ENCODE data around the gene DHX34. TPM values are rescaled to one million over a fixed set of nuclear protein-coding genes. Genes with fewer than 3 reads are reported as not detected.
A peak's percentile ranks its signal among the peaks of the same experiment; 100 is the strongest.

Gene DHX34
- total RNA-seq, 1 donor from 2014 or later, result 17.7 TPM

DNA sequence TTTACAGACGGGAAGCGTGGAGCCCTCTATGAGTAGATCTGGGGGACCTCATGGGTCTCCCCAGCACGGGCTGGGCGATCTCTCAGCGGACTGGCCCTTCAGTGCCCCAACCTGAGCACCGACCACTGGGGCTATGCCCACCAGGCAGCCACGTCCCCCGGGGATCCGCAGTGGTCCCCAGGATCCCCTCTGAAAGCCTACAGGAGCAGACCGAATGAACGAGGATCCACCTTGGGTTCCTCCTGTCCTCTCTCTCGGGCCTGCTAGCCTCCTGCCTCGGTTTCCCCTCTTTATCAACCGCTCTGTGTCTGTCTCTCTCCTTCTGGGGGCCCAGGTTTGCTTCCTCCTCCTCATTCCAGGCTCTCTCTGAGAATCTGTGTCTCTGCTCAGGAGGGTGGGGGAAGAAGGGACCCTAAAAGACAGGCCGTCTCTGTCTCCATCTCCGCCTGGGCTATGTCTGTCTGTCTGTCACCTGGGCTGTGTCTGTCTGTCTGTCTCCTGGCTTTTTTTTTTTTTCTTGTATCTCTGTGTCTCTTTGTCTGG is 72.2 kb downstream of the DHX34 start:
- H3K79me2 ChIP-seq (ENCODE audit: insufficient read depth, low read length), result no peaks in the 10 kb centered on the region
- no peaks in the 10 kb centered on the region for H3K9me3 ChIP-seq (ENCODE audit: insufficient read depth, low read depth, low read length)
- peaks cover 5% of the 10 kb centered on the region for H3K36me3 Mint-ChIP-seq (ENCODE audit: low read depth, unreplicated experiment)
- TF ChIP-seq, protein P1, sequence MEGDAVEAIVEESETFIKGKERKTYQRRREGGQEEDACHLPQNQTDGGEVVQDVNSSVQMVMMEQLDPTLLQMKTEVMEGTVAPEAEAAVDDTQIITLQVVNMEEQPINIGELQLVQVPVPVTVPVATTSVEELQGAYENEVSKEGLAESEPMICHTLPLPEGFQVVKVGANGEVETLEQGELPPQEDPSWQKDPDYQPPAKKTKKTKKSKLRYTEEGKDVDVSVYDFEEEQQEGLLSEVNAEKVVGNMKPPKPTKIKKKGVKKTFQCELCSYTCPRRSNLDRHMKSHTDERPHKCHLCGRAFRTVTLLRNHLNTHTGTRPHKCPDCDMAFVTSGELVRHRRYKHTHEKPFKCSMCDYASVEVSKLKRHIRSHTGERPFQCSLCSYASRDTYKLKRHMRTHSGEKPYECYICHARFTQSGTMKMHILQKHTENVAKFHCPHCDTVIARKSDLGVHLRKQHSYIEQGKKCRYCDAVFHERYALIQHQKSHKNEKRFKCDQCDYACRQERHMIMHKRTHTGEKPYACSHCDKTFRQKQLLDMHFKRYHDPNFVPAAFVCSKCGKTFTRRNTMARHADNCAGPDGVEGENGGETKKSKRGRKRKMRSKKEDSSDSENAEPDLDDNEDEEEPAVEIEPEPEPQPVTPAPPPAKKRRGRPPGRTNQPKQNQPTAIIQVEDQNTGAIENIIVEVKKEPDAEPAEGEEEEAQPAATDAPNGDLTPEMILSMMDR (IDR thresholded peaks at IDR 0.05; ENCODE audit: insufficient read depth, low read depth, low read length), result no peak
- TF ChIP-seq EZH2 (IDR thresholded peaks at IDR 0.05; ENCODE audit: insufficient read depth, low read length), result peak; percentile 59
- no peak for DNase-seq (ENCODE audit: low read depth)
- peaks cover 29% of the 10 kb centered on the region for H3K4me1 Mint-ChIP-seq (ENCODE audit: low read depth, unreplicated experiment)
- peaks cover 5% of the 10 kb centered on the region for H3K4me1 ChIP-seq (ENCODE audit: insufficient read depth, low read length)
- peaks cover 27% of the 10 kb centered on the region for H4K20me1 ChIP-seq (ENCODE audit: insufficient read depth, low read length)
- H3K9ac ChIP-seq (ENCODE audit: low read length), result peak overlapping the region; percentile 31
- peak overlapping the region; percentile 93 for H3K27ac Mint-ChIP-seq (ENCODE audit: unreplicated experiment)
- H3K27ac ChIP-seq (ENCODE audit: low read depth, low read length), result no peak overlapping the region
- peak overlapping the region; percentile 78 for H3K4me3 Mint-ChIP-seq (ENCODE audit: unreplicated experiment)
- H2AFZ ChIP-seq (ENCODE audit: low read depth, low read length), result no peak overlapping the region
- FAIRE-seq, result no peak
- no peak overlapping the region for H3K4me3 ChIP-seq (ENCODE audit: insufficient read depth, low read depth, low read length)
- H3K36me3 ChIP-seq (ENCODE audit: insufficient read depth, low read length), result no peaks in the 10 kb centered on the region
- H3K4me2 ChIP-seq (ENCODE audit: low read length), result peak overlapping the region; percentile 76
- no peaks in the 10 kb centered on the region for H3K9me3 Mint-ChIP-seq (ENCODE audit: unreplicated experiment)
- H3K27me3 ChIP-seq (ENCODE audit: insufficient read depth, low read length), result peaks cover 55% of the 10 kb centered on the region
- H3K27me3 Mint-ChIP-seq (ENCODE audit: low read depth, unreplicated experiment), result peaks cover 12% of the 10 kb centered on the region

DNA sequence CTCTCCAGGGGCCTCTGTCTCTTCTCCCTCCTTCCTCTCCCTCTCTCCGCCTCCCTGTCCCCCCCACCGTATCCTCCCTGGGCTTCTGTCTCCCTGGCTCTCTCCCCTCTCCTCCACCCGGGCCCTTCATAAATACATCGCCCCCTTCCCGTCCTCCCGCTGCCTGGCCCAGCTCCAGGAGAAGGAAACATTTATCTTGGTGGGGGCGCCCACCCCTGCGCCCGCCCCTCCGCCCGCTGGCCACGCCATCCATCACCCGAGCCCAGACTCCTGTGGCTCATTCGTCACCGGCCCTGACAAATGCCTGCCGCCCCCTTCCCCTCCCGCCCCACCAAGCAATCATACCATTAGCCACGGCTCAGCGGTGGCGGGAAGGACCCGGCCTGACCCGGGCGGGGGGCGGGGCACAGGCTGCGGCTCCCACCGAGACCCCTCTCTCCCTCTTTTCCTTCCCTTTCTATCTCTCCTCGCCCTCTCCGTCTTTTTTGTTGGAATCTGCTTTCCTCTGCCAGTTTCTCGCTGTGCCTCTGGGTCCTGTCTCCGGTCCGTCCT is 72.8 kb downstream of the DHX34 start:
- H3K4me3 ChIP-seq (ENCODE audit: insufficient read depth, low read depth, low read length), result no peak overlapping the region
- no peaks in the 10 kb centered on the region for H3K9me3 ChIP-seq (ENCODE audit: insufficient read depth, low read depth, low read length)
- Mint-ChIP-seq H3K27me3 (ENCODE audit: low read depth, unreplicated experiment) (peaks cover 12% of the 10 kb centered on the region), H3K27ac (ENCODE audit: unreplicated experiment) (peak overlapping the region; percentile 93), H3K36me3 (ENCODE audit: low read depth, unreplicated experiment) (peaks cover under 1% of the 10 kb centered on the region), H3K4me1 (ENCODE audit: low read depth, unreplicated experiment) (peaks cover 29% of the 10 kb centered on the region), H3K9me3 (ENCODE audit: unreplicated experiment) (no peaks in the 10 kb centered on the region), H3K4me3 (ENCODE audit: unreplicated experiment) (peak overlapping the region; percentile 78)
- FAIRE-seq (no peak), DNase-seq (ENCODE audit: low read depth) (peak; percentile 20)
- peaks cover 21% of the 10 kb centered on the region for H4K20me1 ChIP-seq (ENCODE audit: insufficient read depth, low read length)
- H3K9ac ChIP-seq (ENCODE audit: low read length), result peak overlapping the region; percentile 31
- H3K4me2 ChIP-seq (ENCODE audit: low read length), result peak overlapping the region; percentile 76
- no peak overlapping the region for H2AFZ ChIP-seq (ENCODE audit: low read depth, low read length)
- no peaks in the 10 kb centered on the region for H3K36me3 ChIP-seq (ENCODE audit: insufficient read depth, low read length)
- H3K79me2 ChIP-seq (ENCODE audit: insufficient read depth, low read length), result no peaks in the 10 kb centered on the region
- H3K4me1 ChIP-seq (ENCODE audit: insufficient read depth, low read length), result peaks cover 5% of the 10 kb centered on the region
- TF ChIP-seq, protein P1 (IDR thresholded peaks at IDR 0.05; ENCODE audit: insufficient read depth, low read depth, low read length), result no peak
- TF ChIP-seq EZH2 (IDR thresholded peaks at IDR 0.05; ENCODE audit: insufficient read depth, low read length), result no peak
- H3K27ac ChIP-seq (ENCODE audit: low read depth, low read length), result no peak overlapping the region
- H3K27me3 ChIP-seq (ENCODE audit: insufficient read depth, low read length), result peaks cover 53% of the 10 kb centered on the region
